ENCODE data around the gene EID2. TPM values are rescaled to one million over a fixed set of nuclear protein-coding genes. Genes with fewer than 3 reads are reported as not detected.

EID2 gene
- total RNA-seq, 1 donor from 2014 or later = 15.6 TPM

DNA sequence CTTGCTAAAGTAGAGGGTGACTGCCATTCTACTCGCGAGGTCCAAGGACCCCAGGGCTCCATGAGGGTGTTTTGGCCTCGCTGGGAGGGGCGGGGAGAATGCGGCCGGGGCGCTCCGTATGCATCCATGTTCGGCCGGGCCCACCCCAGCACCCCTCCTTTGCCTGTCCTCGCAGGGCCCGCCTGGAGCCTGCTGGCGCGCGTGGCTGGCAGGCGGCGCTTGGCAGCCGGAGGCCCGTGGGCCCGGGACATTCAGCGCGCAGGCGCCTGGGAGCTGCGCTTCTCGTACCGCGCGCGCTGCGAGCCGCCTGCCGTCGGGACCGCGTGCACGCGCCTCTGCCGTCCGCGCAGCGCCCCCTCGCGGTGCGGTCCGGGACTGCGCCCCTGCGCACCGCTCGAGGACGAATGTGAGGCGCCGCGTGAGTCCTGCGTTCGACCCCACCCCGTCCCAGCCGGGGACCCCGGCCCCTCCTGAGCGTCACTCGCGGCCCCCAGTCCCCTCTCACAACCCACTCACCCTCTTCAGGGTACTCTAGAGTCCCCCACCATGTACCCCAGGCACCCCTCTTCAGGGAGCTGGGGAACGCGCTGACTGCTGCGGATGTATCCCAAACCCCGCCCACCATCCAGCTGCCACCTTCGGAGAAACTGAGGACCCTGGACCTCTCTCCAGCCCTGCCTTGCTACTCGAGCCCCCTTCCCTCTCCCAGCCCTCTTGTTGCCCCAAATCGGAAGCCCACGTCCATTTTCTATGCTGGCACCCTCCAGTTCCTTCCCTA is 37.1 kb downstream of the EID2 start:
- no peak for DNase-seq (ENCODE audit: low spot score)
- Mint-ChIP-seq H3K4me3 (ENCODE audit: unreplicated experiment) (no peak overlapping the region), H3K27ac (ENCODE audit: unreplicated experiment) (peak overlapping the region; percentile 17), H3K27me3 (ENCODE audit: low read depth) (peaks cover 37% of the 10 kb centered on the region), H3K4me1 (ENCODE audit: low read depth) (peaks cover 27% of the 10 kb centered on the region), H3K36me3 (ENCODE audit: low read depth) (no peaks in the 10 kb centered on the region), H3K9me3 (ENCODE audit: low read depth) (no peaks in the 10 kb centered on the region)
- TF ChIP-seq, protein P1, sequence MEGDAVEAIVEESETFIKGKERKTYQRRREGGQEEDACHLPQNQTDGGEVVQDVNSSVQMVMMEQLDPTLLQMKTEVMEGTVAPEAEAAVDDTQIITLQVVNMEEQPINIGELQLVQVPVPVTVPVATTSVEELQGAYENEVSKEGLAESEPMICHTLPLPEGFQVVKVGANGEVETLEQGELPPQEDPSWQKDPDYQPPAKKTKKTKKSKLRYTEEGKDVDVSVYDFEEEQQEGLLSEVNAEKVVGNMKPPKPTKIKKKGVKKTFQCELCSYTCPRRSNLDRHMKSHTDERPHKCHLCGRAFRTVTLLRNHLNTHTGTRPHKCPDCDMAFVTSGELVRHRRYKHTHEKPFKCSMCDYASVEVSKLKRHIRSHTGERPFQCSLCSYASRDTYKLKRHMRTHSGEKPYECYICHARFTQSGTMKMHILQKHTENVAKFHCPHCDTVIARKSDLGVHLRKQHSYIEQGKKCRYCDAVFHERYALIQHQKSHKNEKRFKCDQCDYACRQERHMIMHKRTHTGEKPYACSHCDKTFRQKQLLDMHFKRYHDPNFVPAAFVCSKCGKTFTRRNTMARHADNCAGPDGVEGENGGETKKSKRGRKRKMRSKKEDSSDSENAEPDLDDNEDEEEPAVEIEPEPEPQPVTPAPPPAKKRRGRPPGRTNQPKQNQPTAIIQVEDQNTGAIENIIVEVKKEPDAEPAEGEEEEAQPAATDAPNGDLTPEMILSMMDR (IDR thresholded peaks at IDR 0.05) = peak; percentile 86

DNA sequence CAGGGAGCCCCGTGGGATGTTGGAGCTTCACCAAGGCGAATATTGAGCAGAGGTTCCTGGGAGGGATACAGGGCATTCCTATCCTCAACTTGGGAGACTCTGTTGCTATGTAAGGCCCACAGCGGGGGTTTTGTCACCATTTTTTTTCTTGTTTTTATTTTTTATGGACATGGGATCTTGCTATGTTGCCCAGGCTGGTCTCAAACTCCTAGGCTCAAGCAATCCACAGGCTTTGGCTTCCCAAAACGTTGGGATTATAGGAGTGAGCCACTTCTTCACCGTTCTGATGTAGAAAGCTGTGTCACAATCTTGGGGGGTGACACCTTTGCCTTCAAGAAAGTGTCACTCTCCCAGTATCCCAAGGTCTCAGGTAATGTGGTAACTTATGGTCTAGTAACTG is 38.6 kb downstream of the EID2 start:
- H3K4me3 Mint-ChIP-seq (ENCODE audit: unreplicated experiment) = no peak overlapping the region
- TF ChIP-seq, protein P1 (IDR thresholded peaks at IDR 0.05) = no peak
- no peak overlapping the region for H3K27ac Mint-ChIP-seq (ENCODE audit: unreplicated experiment)
- H3K4me1 Mint-ChIP-seq (ENCODE audit: low read depth) = peaks cover 21% of the 10 kb centered on the region
- H3K36me3 Mint-ChIP-seq (ENCODE audit: low read depth) = no peaks in the 10 kb centered on the region
- peaks cover 40% of the 10 kb centered on the region for H3K27me3 Mint-ChIP-seq (ENCODE audit: low read depth)
- DNase-seq (ENCODE audit: low spot score) = no peak
- H3K9me3 Mint-ChIP-seq (ENCODE audit: low read depth) = no peaks in the 10 kb centered on the region

DNA sequence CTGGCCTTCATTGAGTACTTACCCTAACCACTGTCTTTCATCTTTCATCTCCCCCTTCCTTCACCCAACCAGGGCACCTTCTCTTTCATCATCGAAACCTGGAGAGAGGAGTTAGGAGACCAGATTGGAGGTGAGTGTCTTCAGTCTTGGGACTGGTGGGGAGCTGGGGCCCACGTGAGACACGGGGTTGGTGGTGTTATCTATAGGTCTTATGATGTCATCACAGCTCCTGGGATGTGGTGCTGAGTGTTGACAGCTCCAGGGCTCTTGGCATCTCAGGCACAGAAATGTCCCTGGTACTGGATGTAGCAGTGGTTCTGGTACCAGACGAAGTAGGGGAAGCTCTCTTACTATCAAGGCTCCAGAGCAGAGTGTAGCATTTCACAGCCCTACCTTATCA is 39.4 kb downstream of the EID2 start:
- TF ChIP-seq, protein P1 (IDR thresholded peaks at IDR 0.05) = no peak
- Mint-ChIP-seq H3K4me1 (ENCODE audit: low read depth) (peaks cover 20% of the 10 kb centered on the region), H3K27me3 (ENCODE audit: low read depth) (peaks cover 45% of the 10 kb centered on the region), H3K27ac (ENCODE audit: unreplicated experiment) (no peak overlapping the region), H3K4me3 (ENCODE audit: unreplicated experiment) (no peak overlapping the region), H3K36me3 (ENCODE audit: low read depth) (no peaks in the 10 kb centered on the region), H3K9me3 (ENCODE audit: low read depth) (no peaks in the 10 kb centered on the region)
- DNase-seq (ENCODE audit: low spot score) = no peak

DNA sequence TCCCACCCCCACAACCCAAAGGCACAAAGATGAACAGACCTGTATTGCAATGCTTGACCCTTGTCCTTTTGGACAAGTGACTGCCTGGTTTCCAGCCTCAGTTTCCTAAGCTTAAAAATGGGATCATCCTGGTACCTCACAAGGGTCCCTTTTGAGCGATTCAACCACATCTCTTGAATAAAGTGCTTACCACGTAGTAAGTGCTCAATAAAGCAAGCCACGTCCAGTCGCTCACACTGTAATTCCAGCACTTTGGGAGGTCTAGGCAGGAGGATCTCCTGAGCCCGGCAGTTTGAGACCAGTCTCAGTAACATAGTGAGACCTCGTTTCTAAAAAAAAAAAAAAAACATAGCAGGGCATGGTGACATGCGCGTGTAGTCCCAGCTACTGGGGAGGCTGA is 40.0 kb downstream of the EID2 start:
- TF ChIP-seq, protein P1 (IDR thresholded peaks at IDR 0.05) = no peak
- Mint-ChIP-seq H3K27me3 (ENCODE audit: low read depth) (peaks cover 45% of the 10 kb centered on the region), H3K4me3 (ENCODE audit: unreplicated experiment) (no peak overlapping the region), H3K4me1 (ENCODE audit: low read depth) (peaks cover 20% of the 10 kb centered on the region), H3K36me3 (ENCODE audit: low read depth) (no peaks in the 10 kb centered on the region), H3K9me3 (ENCODE audit: low read depth) (no peaks in the 10 kb centered on the region), H3K27ac (ENCODE audit: unreplicated experiment) (no peak overlapping the region)
- no peak for DNase-seq (ENCODE audit: low spot score)

DNA sequence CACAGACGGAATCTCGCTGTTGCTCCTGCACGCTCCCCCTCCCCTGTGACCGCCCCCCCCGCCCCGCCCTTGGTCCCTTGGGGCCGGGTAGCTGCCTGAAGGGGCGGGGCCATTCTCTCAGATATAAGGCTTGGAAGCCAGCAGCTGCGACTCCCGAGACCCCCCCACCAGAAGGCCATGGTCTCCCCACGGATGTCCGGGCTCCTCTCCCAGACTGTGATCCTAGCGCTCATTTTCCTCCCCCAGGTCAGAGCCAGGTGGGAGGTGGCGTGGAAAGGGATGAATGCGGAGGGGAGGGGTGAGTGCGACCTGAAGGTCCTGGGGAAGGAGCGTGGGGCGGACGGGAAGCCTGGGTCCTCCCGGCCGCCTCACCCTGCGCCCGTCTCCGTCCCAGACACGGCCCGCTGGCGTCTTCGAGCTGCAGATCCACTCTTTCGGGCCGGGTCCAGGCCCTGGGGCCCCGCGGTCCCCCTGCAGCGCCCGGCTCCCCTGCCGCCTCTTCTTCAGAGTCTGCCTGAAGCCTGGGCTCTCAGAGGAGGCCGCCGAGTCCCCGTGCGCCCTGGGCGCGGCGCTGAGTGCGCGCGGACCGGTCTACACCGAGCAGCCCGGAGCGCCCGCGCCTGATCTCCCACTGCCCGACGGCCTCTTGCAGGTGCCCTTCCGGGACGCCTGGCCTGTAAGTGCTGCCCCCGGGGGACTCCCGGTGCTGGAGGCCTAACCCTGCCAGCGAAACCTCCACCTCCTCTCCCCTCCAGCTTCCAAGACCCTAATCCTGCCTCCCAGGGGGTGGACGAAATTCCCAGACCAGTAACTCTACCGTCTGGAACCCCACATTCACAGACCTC is 40.9 kb downstream of the EID2 start, which contains the start of gene DLL3:
Gene DLL3 (plus strand): TSS at position 150 of the 845 bp plus-strand sequence. CDS start 28 bp downstream, at position 178.
- H3K27me3 Mint-ChIP-seq (ENCODE audit: low read depth) = peaks cover 38% of the 10 kb centered on the region
- H3K27ac Mint-ChIP-seq (ENCODE audit: unreplicated experiment) = no peak within 1 kb of the TSS
- DNase-seq (ENCODE audit: low spot score) = no peak

More for the DNA sequence above, 40.9 kb downstream of the EID2 start, which contains the start of gene DLL3:
- H3K4me3 Mint-ChIP-seq (ENCODE audit: unreplicated experiment) = peak within 1 kb of the TSS; percentile 64
- TF ChIP-seq, protein P1 (IDR thresholded peaks at IDR 0.05) = no peak
- peaks cover 20% of the 10 kb centered on the region for H3K4me1 Mint-ChIP-seq (ENCODE audit: low read depth)
- no peaks in the 10 kb centered on the region for H3K36me3 Mint-ChIP-seq (ENCODE audit: low read depth)
- no peaks in the 10 kb centered on the region for H3K9me3 Mint-ChIP-seq (ENCODE audit: low read depth)
